GM19463 (cell line): ENCODE data around the gene NOL3.
A peak's percentile ranks its signal among the peaks of the same experiment; 100 is the strongest.

Experiments
- ATAC-seq: cut with Tn5 transposase; IDR thresholded peaks from one replicate; pipeline ENCODE4 v1.9.1; 2021; ENCODE audit warnings: mild to moderate bottlenecking, moderate library complexity; ENCODE audit not compliant: unreplicated experiment

Gene NOL3

DNA sequence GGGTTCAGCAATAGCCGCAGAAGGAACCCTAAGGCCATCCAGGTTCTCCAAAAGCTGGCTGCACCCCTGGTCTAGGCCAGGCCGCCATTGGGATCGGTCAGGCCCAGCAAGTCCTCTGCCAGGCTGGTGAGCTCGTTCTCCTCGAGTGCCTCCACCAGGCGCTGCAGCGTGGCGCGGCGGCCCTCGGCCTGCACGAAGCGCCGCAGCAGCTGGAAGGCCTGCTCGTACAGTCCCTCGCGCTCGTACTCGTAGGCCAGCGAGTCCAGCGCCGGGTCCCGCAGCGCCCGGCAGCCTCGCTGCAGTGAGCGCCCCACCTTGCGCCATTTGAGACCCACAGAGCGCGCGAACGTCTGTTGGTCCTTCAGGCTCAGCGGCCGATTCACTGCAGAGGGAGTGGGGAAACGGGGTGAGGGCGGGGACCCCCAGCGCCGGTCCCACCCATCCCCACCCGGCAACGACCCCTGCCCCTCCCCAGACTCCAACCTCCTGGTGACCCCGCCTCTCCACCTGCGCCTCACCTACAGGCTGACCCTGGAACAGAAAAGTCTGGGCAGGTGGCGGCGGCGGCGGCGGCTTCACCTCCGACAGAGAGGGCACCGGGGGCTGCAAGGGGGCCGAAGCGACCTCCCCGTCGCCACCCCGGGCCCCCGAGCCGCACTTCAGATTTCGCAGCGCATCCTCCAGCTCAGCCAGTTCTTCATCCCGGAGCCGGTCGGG lies 15.6 kb upstream of the NOL3 start:
- no peak for ATAC-seq

DNA sequence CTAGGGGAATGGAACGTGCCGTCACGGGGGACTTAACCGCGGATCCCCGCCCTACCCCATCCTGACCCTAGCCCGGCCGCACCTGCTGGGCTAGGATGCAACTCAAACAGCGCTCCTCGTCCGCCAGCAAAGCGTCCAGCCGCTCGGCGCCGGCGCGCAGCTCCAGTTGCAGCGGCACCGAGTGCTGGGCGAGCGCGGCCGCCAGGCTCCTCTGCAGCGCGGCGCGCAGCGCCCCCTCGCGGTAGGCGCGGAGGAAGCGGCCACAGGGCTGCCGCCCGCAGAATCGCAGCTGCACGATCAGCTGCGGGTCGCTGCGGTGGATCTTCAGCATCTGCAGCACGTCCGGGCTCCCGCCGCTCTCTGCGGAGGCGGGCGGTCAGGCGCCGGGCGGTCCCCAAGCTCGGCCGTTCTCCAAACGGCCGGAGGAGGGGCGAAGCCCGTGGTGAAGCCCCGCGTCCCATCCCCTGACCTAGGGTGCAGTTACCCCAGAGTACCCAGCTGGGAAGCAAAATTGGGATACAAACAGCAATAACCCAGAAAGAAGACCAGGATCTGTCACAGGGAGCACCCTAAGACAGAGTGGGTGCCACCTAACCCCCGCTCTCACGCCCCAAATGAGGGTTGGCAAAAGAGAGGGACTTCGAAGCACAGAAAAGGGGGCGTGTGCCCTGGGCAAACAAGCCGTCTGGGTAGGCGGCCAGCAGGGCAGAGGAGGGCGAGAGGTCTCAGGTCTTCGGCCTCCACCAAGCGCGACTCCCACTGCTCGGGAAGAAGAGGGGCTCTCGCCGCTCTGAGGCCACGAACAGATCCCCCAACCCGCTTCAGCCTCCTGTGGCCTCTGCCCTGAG lies 14.8 kb upstream of the NOL3 start:
- no peak for ATAC-seq

DNA sequence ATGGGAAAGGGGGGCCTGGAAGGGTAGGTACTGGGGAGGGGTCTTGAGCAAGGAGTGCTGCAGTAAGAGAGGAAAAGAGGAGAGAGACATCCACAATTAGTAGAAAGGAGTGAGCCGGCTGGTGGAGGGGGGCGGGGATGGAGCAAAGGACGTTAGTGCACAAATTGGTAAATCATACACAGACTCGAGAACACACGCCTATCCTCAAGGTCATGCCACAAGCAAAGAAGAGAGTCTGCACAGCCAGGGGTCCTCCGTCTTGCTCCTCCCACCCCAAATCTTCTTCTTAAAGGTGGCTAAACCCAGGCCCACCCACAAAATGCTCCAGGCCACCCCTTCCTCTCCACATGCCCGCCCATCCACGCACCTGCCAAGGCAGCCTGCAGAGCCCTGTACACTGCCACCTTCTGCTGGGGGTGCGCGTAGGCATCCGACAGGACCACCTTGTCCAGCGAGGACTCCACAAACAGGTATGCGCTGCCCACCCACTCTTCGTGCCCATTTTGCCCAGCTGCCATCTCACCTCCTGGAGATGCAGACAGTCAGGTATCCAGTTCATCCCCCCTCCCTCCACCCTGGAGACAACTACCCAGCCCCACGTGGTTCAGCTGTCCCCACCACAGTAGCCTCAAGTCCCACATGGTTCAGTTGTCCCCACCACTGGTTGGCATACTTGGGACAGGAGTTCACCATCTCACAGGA lies 14.0 kb upstream of the NOL3 start:
- ATAC-seq: no peak

DNA sequence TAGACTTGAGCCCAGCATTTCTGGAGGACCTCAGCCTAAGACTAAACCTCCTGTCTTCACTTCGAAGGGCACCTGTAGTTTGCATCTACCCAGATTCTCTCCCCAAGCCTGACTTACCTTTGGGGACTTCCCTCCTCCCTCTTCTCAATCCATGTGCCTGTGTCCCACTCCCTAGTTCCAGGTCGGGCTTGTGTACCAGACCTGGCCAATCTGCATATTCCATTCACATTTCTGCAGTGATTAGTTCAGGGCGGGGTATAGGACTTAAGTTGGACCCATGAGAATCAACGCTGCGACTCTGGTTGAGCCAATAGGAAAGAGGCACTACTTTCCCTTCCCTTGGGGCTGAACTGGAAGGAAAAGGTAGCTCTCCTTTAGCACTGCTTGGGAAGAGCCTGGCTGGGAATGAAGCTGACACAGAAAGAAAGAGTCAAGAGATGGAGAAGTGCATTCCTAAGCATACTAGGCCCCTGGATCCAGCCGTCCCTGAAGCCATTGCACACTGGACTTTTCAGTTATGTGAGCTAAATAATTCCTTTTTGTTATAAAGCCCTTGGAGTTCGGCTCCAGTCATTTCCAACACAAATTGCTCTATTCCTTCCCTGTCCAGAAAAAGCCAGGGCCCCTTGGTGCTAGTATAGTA lies 13.1 kb upstream of the NOL3 start:
- ATAC-seq: no peak

DNA sequence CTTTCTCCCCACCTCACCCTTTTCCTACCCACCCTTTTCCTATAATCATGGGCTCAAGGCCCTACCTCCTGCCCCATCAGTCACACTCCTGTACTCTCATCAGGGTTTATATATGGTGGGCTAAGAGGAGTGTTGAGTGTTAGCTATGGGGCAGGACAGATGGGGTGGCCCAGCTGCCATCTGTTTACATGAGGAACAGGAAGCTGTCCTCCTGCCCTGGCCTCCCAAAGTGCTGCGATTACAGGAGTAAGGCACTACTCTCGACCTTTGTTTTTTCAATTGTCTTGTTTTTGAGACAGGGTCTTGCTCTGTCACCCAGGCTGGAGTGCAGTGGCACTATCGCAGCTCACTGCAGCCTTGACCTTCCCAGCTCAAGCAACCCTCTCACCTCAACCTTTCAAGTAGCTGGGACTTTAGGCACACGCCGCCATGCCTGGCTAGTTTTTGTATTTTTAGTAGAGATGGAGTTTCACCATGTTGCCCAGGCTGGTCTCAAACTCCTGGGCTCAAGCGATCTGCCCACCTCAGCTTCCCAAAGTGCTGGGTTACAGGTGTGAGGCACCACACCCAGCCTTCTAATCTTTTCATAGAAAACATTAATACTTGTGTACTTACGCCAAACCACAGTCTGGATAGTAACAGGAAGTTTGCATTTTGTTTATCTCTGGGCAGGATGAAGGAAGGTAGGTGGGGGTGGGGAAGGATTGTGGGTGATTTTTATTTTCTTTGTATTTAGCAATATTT lies 12.3 kb upstream of the NOL3 start:
- ATAC-seq: no peak

DNA sequence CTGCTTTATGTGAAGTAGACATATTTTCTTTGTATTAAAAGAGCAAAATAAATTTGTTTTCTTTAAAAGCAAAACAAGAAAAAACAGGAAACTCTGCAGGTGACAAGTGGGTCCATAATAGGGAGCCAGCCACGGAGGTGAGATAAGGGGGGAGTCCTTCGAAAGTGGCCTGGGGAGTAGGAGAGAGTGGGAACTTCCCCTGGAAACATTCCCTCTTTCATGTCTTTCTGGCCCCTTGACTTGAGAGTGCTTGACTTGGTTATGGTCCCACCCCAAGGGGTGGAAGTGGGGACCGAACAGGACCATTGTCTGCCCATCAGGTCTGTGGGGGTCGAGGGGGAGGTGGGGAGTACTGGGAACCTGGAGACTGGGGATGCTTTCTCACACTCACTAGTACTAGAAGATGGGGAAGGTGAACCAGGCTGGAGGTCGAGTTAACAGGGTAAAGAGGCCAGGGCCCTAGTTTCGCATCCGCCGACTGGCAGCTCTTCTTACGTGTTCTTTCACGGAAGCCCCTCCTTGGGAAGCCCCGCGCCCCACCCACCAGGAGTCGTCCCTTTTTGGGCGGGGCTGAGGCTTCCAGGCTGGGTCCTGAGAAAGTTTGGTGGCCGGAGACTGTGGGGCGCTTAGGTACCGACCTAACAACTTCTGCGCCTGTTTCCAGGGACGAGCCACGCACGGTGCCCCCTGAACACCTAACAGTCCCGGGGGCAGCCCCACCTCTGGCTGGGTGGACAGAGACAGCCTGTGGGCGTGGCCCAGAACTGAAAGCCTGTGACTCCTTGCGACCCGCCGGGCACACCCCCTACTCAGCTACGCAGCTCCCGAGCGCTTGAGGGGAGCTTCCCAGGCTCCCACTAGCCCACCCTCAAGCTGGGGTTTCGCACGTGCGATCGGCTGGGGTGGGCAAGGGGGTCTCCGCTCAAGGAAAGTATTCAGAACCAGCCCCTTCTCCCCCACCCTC lies 11.4 kb upstream of the NOL3 start:
- ATAC-seq: peak; percentile 38

DNA sequence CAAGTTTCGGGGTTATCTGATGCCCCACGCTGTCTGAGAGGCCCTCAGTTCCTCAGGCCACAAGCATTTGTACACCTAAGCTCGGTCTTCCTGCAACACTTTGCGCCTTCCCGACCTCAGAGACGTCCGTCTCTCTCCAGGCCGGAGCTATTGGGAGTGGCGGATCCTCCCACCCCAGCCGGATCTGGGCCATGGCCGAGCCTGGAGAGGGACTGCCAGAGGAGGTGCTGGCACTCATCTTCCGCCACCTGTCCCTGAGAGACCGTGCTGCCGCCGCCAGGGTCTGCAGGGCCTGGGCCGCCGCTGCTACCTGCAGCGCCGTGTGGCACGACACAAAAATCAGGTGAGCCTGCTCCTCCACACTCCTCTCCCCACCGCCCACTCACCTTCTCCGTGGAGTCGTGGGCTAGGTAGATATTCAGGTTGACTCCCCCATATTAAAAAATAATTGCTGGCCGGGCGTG lies 8.7 kb upstream of the NOL3 start:
- no peak for ATAC-seq

DNA sequence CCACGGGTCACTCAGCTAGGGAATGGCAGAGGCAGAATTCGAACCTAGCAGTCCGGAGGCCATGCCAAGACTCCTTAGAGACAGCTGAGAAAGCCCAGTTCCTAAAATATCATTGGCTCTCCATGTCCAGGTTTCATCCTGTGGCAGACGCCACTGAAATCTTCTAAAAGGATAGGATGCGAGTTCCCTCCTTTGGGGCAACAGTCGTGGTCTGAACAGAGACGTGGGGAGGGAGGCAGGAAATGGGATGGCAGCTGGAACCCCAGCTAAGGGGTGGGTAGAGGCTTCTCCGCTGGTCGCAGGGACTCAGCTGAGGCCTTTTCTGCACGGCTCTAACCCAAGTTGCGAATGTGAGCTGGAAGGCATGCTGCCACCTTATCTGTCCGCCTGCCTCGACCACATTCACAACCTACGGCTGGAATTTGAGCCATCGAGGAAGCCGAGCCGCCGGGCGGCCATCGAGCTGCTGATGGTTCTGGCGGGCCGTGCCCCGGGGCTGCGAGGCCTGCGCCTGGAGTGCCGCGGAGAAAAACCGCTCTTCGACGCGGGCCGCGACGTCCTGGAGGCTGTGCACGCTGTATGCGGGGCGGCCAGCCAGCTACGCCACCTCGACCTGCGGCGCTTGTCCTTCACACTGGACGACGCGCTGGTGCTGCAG lies 7.7 kb upstream of the NOL3 start:
- ATAC-seq: no peak

DNA sequence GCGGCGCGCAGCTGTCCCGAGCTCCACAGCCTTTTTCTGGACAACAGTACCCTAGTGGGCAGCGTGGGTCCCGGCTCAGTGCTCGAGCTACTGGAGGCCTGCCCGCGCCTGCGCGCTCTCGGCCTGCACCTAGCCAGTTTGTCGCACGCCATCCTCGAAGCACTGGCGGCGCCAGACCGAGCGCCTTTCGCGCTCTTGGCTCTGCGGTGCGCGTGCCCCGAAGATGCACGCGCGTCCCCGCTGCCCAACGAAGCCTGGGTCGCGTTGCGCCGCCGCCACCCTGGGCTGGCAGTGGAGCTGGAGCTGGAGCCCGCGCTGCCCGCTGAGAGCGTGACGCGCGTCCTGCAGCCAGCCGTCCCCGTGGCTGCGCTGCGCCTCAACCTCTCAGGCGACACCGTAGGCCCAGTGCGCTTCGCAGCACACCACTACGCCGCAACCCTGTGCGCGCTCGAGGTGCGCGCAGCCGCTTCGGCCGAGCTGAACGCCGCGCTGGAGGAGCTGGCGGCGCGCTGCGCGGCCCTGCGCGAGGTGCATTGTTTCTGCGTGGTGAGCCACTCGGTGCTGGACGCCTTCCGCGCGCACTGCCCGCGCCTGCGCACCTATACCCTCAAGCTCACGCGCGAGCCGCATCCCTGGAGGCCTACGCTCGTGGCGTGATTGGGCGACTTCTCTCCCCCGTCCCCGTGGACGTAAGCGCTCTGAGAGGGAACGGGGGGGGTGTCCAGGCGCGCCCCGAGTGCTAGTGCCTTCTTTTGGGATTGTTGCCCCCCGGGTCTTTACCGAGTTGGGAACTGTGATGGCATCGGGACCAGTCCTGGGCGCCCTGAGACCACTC lies 7.0 kb upstream of the NOL3 start:
- ATAC-seq: no peak

DNA sequence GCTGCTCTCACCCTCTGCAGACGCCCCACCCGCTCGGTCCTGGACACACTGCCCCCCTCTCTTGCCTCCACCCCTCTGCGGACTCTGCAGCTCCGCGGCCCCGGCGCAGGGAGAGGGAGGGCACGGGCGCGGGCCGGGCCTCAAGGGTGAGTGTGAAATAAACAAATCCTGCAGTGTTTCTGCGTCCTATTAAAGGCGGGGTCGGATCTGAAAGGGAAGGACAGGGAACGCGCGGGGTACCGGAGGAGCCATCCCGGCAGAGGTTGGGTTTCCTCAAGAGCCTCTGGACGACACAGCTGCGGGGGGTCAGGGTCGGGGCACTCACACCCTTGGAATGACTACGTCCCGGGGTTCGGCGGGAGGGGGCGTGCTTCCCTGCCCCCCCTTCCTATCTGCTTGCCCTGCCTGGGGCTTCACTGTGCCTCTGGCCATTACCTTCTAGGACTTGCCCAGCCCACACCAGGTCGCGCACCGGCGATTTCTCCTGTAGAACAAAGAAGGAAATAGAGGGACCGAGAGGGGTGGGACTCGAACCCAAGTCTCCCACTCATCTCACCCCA lies 6.3 kb upstream of the NOL3 start:
- no peak for ATAC-seq

DNA sequence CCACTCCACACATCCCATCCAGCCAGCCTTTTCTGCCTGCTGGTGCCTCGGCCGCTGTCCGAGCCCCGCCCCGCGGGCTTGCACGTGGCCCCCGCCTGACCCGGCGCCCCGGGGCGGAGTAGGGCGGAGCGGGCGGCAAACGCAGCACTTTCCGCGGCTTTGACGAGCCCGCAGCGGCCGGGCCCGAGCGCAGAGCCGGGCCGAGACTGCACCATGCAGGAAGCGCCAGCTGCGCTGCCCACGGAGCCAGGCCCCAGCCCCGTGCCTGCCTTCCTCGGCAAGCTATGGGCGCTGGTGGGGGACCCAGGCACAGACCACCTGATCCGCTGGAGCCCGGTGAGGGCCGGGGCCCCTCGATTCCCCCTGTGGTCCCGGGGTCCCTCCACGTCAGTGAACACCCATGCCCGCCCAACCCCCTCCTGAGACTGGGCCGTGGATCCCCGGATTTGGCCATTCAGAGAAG lies 5.7 kb upstream of the NOL3 start, which contains the start of gene HSF4:
Gene HSF4, plus strand, starts transcription at position 147 of the 463 bp plus-strand sequence. Its CDS starts 67 bp downstream, at position 214.
- no peak for ATAC-seq

DNA sequence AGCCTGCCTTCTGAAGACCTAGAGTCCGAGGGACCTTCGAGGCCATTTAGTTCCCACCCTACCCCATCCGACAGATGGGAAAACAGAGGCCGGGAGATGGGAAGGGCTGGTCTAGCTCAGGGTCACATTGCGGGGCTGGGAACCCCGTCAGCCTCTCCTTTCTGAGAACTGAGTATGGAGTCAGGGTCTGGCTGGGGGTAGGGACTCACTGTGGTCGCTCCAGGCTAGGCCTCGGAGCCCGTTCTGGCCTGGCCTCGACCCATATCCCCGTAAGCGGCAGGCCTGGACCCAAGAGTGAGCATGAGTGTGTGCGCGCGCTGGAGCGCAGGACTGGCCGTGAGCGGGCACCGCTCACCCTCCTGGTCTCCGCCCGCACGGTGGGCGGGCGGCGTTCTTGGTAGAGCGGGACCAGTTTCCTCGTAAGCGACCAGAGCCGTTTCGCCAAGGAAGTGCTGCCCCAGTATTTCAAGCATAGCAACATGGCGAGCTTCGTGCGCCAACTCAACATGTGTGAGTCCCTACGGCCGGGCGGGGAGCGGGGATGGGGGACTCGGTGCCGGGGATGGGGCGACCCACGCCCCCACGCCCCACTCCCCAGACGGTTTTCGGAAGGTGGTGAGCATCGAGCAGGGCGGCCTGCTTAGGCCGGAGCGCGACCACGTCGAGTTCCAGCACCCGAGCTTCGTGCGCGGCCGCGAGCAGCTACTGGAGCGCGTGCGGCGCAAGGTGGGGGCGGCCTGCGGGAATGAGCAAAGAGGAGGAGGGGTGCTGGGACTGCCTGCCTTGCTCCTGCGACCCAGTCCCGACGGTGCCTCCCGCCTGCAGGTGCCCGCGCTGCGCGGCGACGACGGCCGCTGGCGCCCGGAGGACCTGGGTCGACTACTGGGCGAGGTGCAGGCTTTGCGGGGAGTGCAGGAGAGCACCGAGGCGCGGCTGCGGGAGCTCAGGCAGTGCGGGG lies 4.9 kb upstream of the NOL3 start:
- ATAC-seq: no peak

DNA sequence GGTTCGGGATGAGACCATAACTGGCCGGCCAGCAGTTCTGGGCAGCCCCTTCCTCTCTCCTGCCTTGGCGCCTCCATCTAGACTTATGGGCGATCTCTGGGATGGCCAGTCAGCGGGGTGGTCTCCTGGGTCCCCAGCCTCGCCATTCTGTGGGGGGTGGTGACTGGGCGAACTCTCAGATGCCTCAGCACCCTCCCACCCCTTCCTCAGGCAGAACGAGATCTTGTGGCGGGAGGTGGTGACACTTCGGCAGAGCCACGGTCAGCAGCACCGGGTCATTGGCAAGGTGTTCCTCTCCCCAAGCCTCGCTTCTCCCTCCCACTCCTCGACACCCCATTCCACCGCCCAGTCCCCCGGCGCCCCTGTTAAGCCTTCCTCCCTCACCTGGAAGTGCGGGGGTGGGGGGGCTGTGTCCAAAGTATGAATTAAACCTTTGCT lies 4.2 kb upstream of the NOL3 start:
- no peak for ATAC-seq

DNA sequence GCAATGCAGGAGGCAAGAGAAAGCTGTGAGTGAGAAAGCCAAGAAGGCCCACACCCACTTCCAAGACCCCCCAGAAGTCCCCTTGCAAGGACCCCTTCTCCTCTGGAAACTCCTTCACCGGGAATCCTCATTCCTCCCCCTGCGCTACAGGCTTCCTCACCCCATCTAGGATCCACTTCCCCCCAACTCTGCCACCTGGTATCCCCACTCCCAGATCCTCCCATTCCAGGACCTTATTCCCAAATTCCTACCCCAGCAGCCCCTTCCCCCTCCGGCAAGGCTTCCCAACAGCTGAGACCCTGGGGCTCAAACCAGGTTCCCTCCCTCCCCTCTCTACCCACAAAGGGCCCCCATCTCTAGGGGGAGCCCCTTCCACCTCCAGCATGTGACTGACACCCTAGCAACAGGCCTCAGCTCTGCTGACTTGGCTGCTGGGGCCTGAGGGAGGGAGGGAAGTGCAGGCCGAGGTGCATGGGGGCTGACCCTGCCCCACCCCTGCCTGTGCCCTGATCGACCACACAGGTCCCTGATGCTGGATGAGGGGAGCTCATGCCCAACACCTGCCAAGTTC lies 3.7 kb upstream of the NOL3 start:
- ATAC-seq: no peak

DNA sequence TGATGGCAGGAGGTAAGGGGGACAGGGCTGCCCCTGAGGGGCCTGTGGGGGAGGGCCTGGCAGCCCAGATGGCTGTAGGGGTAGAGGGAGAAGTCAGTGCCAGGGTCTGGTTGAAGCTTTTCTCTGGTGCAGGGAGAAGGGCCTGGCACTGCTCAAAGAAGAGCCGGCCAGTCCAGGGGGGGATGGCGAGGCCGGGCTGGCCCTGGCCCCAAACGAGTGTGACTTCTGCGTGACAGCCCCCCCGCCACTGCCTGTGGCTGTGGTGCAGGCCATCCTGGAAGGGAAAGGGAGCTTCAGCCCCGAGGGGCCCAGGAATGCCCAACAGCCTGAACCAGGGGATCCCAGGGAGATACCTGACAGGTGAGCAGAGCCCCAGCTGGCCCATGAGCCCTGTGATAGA lies 2.8 kb upstream of the NOL3 start:
- ATAC-seq: no peak

DNA sequence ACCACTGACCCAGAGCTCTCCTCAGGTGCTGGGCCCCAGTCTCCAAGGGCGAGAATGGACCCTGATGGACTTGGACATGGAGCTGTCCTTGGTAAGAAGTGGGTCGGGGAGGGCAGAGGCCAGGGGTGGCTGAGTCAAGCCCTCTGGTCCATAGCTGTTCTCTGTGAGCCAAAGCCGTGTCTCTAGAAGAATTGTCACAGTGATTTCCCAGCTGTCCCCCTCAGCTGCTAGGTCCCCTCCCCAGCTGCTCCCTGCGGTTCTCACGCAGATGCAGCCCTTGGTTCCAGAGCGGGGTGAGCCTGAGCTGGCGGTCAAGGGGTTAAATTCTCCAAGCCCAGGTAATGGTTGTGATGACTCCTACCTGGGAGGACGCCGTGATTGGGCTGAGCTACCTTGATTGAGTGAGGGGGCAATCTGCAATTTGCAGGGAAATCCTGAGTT lies 1.3 kb upstream of the NOL3 start:
- no peak for ATAC-seq
